AG10803 (cell line): ENCODE data around the gene WDTC1.

ENCODE experiments used
- DNase-seq: peaks from one replicate; pipeline ENCODE4 v3.0.0; 2010; ENCODE audit warnings: low read depth
- H3K4me3 ChIP-seq: 2 replicates; pipeline ENCODE4 v1.5.1; 2011; ENCODE audit warnings: mild to moderate bottlenecking, low read length, control low read depth
- TF ChIP-seq, protein P1 (sequence below): conservative IDR thresholded peaks from 2 replicates; pipeline ENCODE4 v1.5.1; 2011; ENCODE audit warnings: mild to moderate bottlenecking, low read length, control low read depth, inconsistent platforms

WDTC1 gene

DNA sequence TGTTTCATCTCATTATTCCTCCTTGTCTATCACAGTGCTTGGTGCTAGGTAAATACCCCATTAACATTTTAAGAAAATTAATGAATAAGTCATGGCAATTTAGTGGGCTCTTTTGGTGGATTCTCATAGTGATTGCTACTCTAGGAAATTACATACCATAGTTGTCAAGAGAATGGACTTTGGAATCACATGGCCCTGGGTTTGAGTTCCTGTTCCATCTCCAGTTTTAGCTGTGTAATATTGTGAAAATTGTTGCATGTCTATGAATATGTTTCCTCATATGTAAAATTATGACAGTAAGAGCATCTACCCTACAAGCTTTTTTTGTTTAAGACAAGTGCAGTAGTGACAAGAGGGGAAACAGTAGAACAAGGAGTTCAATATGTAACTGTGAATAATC, 20.7 kb downstream of the WDTC1 start:
- H3K4me3 ChIP-seq = no peak overlapping the region
- no peak for DNase-seq
- TF ChIP-seq, protein P1, sequence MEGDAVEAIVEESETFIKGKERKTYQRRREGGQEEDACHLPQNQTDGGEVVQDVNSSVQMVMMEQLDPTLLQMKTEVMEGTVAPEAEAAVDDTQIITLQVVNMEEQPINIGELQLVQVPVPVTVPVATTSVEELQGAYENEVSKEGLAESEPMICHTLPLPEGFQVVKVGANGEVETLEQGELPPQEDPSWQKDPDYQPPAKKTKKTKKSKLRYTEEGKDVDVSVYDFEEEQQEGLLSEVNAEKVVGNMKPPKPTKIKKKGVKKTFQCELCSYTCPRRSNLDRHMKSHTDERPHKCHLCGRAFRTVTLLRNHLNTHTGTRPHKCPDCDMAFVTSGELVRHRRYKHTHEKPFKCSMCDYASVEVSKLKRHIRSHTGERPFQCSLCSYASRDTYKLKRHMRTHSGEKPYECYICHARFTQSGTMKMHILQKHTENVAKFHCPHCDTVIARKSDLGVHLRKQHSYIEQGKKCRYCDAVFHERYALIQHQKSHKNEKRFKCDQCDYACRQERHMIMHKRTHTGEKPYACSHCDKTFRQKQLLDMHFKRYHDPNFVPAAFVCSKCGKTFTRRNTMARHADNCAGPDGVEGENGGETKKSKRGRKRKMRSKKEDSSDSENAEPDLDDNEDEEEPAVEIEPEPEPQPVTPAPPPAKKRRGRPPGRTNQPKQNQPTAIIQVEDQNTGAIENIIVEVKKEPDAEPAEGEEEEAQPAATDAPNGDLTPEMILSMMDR = no peak

GRCh38 chr1:27257155-27257554, 22.7 kb downstream of the WDTC1 start:
- H3K4me3 ChIP-seq = no peak overlapping the region
- no peak for DNase-seq
- TF ChIP-seq, protein P1 = no peak

DNA sequence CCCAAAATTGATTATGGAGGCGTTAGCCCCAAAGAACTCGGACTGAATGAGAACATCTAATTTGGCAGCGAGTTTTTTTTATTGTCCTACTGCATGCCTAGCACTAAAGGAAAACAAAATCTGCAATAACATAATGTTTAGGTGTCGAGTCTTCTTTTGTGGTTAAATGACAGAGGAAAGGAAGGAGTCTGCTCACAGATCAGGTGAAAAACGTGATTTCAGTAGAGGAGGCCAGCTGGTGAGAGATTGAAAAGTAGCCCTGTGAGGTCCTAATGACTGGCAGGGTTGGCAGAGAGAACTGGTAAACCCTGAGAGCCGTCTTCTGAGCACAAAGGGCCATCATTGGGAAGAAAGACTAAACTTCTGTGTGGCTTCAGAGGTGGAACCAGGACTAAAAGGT, 24.2 kb downstream of the WDTC1 start:
- TF ChIP-seq, protein P1 = no peak
- DNase-seq = no peak
- no peak overlapping the region for H3K4me3 ChIP-seq

GRCh38 chr1:27267153-27267552, 32.7 kb downstream of the WDTC1 start:
- TF ChIP-seq, protein P1 = no peak
- H3K4me3 ChIP-seq = no peak overlapping the region
- DNase-seq = no peak

GRCh38 chr1:27269276-27269675, 34.8 kb downstream of the WDTC1 start:
- TF ChIP-seq, protein P1 = no peak
- no peak for DNase-seq

DNA sequence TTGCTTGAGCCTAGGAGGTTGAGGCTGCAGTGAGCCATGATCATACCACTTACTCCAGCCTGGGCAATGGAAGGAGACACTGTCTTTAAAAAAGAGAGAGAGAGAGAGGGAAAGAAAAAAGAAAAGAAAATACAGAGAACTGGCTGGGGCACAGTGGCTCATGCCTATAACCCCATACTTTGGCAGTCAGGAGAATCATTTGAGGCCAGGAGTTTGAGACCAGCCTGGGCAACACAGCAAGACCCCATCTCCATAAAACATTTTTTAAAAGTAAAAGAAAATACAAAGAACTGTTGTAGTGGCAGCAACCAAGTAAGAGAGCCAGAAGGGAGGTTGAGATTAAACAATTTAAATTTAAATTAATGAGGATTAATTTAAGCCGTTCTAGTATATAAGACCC, 39.8 kb downstream of the WDTC1 start:
- no peak overlapping the region for H3K4me3 ChIP-seq
- DNase-seq = no peak
- TF ChIP-seq, protein P1 = no peak

More at GRCh38 chr1:27269276-27269675, 34.8 kb downstream of the WDTC1 start:
- H3K4me3 ChIP-seq = no peak overlapping the region

GRCh38 chr1:27275696-27276095, 41.3 kb downstream of the WDTC1 start:
- TF ChIP-seq, protein P1 = no peak
- DNase-seq = peak; percentile 10
- H3K4me3 ChIP-seq = no peak overlapping the region
